Activated naive CD4-positive, alpha-beta T cell treated with anti-CD3 and anti-CD28 coated beads for 36 hours (primary cell): ENCODE measurements around the gene BABAM1. TPM values are rescaled to one million over a fixed set of nuclear protein-coding genes. Genes with fewer than 3 reads are reported as not detected.

Source experiments
- CTCF ChIA-PET: fragments of 350-600 bp; sonication (Branson Sonifier 250); formaldehyde crosslinking; loops from one replicate; lab custom pipeline; 2021; ENCODE audit warnings: antibody characterized with exemption; lab: Charles Lee
- DNase-seq: peaks from one replicate; pipeline ENCODE4 v3.0.0-alpha.2; 2020
- H3K27ac Mint-ChIP-seq: one replicate; pipeline ENCODE4 v1.8.0; 2021; ENCODE audit warnings: mild to moderate bottlenecking, mixed read lengths
- H3K27me3 Mint-ChIP-seq: one replicate; pipeline ENCODE4 v1.8.0; 2021; ENCODE audit warnings: low read depth, mixed read lengths
- H3K36me3 Mint-ChIP-seq: one replicate; pipeline ENCODE4 v1.8.0; 2021; ENCODE audit warnings: low read depth, mixed read lengths
- H3K4me1 Mint-ChIP-seq: one replicate; pipeline ENCODE4 v1.8.0; 2021; ENCODE audit warnings: low read depth, mixed read lengths
- H3K4me3 Mint-ChIP-seq: one replicate; pipeline ENCODE4 v1.8.0; 2021; ENCODE audit warnings: mild to moderate bottlenecking, moderate library complexity, mixed read lengths
- H3K9me3 Mint-ChIP-seq: one replicate; pipeline ENCODE4 v1.8.0; 2021; ENCODE audit warnings: mixed read lengths
- intact Hi-C: fragments of 100-400 bp; cut with micrococcal nuclease; formaldehyde crosslinking; loops from one replicate; pipeline ENCODE4 v1.15.1; 2023
- total RNA-seq, 2 experiments: library from RNA; stranded (reverse); gene quantifications; one replicate each; pipeline ENCODE4 v1.2.3, GENCODE V29; 2021

BABAM1 gene
- total RNA-seq, 2 experiments from 2014 or later = 108 to 109 TPM

GRCh38 chr19:17300992-17301619 lies 33.9 kb downstream of the BABAM1 start:
- Mint-ChIP-seq H3K9me3 (no peaks in the 10 kb centered on the region), H3K27me3 (no peaks in the 10 kb centered on the region), H3K4me3 (no peak overlapping the region), H3K36me3 (peaks cover 4% of the 10 kb centered on the region), H3K27ac (no peak overlapping the region), H3K4me1 (peaks cover 27% of the 10 kb centered on the region)
- CTCF ChIA-PET = interaction anchor here (1.3 kb wide), 1 partner anchor 8 kb away, joined by 3 read pairs; the partner anchor contains the start of gene DDA1
- DNase-seq = no peak
- intact Hi-C loops = loop anchor here (10.0 kb wide), 1 partner anchor 466 kb away; no protein-coding TSS in a partner anchor

GRCh38 chr19:17302391-17303166 lies 35.3 kb downstream of the BABAM1 start:
- H3K9me3 Mint-ChIP-seq = no peaks in the 10 kb centered on the region
- H3K4me1 Mint-ChIP-seq = peaks cover 33% of the 10 kb centered on the region
- peak; percentile 17 for DNase-seq
- H3K27me3 Mint-ChIP-seq = no peaks in the 10 kb centered on the region
- peak overlapping the region; percentile 64 for H3K4me3 Mint-ChIP-seq
- intact Hi-C loops = loop anchor here (10.0 kb wide), 1 partner anchor 468 kb away; no protein-coding TSS in a partner anchor
- CTCF ChIA-PET = interaction anchor here (0.6 to 2.5 kb wide), 2 partner anchors 10 to 68 kb away, joined by 3 to 10 read pairs; no protein-coding TSS in a partner anchor
- H3K27ac Mint-ChIP-seq = no peak overlapping the region
- H3K36me3 Mint-ChIP-seq = peaks cover 4% of the 10 kb centered on the region

GRCh38 chr19:17303167-17303939 lies 36.1 kb downstream of the BABAM1 start, which contains the start of gene ABHD8:
Gene ABHD8 (minus strand): TSS chr19:17303425. CDS start chr19:17301616, 1,809 bp downstream.
- peak within 1 kb of the TSS; percentile 64 for H3K4me3 Mint-ChIP-seq

GRCh38 chr19:17303940-17304267 lies 36.7 kb downstream of the BABAM1 start:
- Mint-ChIP-seq H3K36me3 (no peaks in the 10 kb centered on the region), H3K27me3 (no peaks in the 10 kb centered on the region), H3K4me1 (peaks cover 38% of the 10 kb centered on the region), H3K9me3 (no peaks in the 10 kb centered on the region), H3K27ac (no peak overlapping the region), H3K4me3 (peak overlapping the region; percentile 64)
- intact Hi-C loops = loop anchor here (10.0 kb wide), 1 partner anchor 469 kb away; no protein-coding TSS in a partner anchor
- CTCF ChIA-PET = interaction anchor here (0.9 to 2.5 kb wide), 3 partner anchors 11 to 20 kb away, joined by 3 to 10 read pairs (median 3); no protein-coding TSS in a partner anchor
- no peak for DNase-seq

More at GRCh38 chr19:17303167-17303939, 36.1 kb downstream of the BABAM1 start, which contains the start of gene ABHD8:
- no peak within 1 kb of the TSS for H3K27ac Mint-ChIP-seq
- H3K36me3 Mint-ChIP-seq = peaks cover under 1% of the 10 kb centered on the region
- DNase-seq = peak; percentile 96
- no peaks in the 10 kb centered on the region for H3K9me3 Mint-ChIP-seq
- intact Hi-C loops = loop anchor here (10.0 kb wide), 1 partner anchor 469 kb away; no protein-coding TSS in a partner anchor
- peaks cover 38% of the 10 kb centered on the region for H3K4me1 Mint-ChIP-seq
- no peaks in the 10 kb centered on the region for H3K27me3 Mint-ChIP-seq
- CTCF ChIA-PET = interaction anchor here (0.6 to 2.5 kb wide), 4 partner anchors 10 to 68 kb away, joined by 3 to 10 read pairs (median 3); no protein-coding TSS in a partner anchor

DNA sequence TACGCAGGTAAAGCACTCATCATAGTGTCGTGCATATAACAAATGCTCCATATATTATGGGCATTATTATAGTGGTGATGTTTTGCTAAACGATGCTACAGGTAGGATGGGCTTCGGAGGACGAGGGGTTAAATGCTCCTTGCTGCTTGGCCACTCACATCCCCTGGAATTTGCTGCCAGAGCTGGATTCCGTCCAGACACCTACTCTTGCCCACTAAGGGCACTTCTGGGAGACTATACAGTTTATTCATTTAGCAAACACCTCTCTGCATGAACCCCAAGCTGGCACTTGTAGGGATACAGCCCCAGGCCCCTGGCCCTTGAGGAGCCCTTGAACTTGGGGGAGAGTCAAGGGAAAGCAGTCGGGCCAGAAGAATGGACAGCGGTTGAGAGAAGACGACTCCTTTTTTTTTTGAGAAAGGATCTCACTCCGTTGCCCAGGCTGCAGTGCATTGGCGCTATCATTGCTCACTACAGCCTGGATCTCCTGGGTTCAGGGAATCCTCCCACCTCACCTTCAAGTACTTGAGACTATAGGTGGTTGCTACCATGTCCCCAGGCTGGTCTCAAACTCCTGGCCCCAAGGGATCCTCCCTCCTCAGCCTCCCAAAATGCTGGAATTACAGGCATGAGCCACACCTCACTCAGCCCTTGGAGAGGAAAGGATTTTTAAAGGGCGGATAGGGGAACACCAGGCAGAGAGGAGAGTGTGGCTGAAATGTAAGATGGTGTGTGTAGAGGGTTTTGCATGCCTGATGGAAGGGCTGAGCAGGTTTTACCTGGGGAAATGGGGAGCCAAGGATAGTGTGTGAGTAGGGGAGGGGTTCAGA lies 37.4 kb downstream of the BABAM1 start:
- peaks cover 41% of the 10 kb centered on the region for H3K4me1 Mint-ChIP-seq
- CTCF ChIA-PET = interaction anchor here (0.6 to 2.5 kb wide), 10 partner anchors 10 to 644 kb away, joined by 3 to 10 read pairs (median 6); no protein-coding TSS in a partner anchor
- no peak for DNase-seq
- intact Hi-C loops = loop anchor here (1.0 to 10.0 kb wide), 7 partner anchors 12 to 470 kb away; partner anchors contain the start of genes BABAM1, GTPBP3 and PGLS
- H3K36me3 Mint-ChIP-seq = no peaks in the 10 kb centered on the region
- H3K4me3 Mint-ChIP-seq = peak overlapping the region; percentile 89
- H3K27me3 Mint-ChIP-seq = no peaks in the 10 kb centered on the region
- H3K9me3 Mint-ChIP-seq = no peaks in the 10 kb centered on the region
- H3K27ac Mint-ChIP-seq = peak overlapping the region; percentile 88

- Mint-ChIP-seq H3K4me3 (peak overlapping the region; percentile 89), H3K27ac (peak overlapping the region; percentile 88), H3K36me3 (no peaks in the 10 kb centered on the region), H3K27me3 (no peaks in the 10 kb centered on the region), H3K9me3 (no peaks in the 10 kb centered on the region), H3K4me1 (peaks cover 42% of the 10 kb centered on the region)
- DNase-seq = no peak
- CTCF ChIA-PET = interaction anchor here (0.6 to 1.3 kb wide), 8 partner anchors 11 to 1820 kb away, joined by 3 to 7 read pairs (median 6); no protein-coding TSS in a partner anchor
- intact Hi-C loops = loop anchor here (1.0 to 10.0 kb wide), 7 partner anchors 13 to 470 kb away; partner anchors contain the start of genes BABAM1, GTPBP3 and PGLS
These were observed 37.9 kb downstream of the BABAM1 start for GRCh38 chr19:17305216-17305516.

DNA sequence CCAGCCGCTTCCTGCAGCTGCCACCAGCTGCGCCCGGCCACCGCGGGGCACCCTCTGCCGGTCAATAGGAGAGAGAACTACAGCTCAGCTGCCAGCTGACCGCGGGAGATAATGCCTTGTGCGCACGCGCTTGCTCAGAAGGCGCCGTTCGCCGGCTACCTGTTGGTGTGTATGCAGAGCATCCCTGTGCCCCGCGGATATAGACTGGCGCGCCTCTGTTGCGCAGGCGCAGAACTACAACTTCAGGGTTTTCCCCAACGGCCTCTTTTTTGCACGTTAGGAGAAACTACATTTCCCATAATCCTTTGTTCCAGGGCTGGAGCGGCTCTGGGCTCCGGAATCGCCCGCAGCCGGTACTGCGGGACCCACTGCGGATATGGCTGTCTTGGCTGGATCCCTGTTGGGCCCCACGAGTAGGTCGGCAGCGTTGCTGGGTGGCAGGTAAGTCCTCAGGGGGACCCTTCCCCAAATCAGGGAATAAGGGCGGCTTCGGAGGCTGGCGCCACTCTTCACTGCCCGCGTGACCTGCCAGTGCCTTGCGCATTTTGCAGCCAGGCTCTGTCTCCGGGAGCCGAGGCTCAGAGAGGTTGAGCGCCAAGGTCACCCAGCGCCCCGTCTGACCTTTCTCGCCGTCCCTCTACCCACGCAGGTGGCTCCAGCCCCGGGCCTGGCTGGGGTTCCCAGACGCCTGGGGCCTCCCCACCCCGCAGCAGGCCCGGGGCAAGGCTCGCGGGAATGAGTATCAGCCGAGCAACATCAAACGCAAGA lies 38.5 kb downstream of the BABAM1 start, which contains the start of gene MRPL34:
Gene MRPL34 (plus strand): TSS at position 356 of the 768 bp plus-strand sequence. CDS start 21 bp downstream, at position 377.
- Mint-ChIP-seq H3K4me3 (peak within 1 kb of the TSS; percentile 89), H3K27me3 (no peaks in the 10 kb centered on the region), H3K36me3 (no peaks in the 10 kb centered on the region), H3K9me3 (no peaks in the 10 kb centered on the region), H3K27ac (peak within 1 kb of the TSS; percentile 88), H3K4me1 (peaks cover 48% of the 10 kb centered on the region)
- CTCF ChIA-PET = interaction anchor here (0.6 to 1.3 kb wide), 9 partner anchors 12 to 1819 kb away, joined by 3 to 7 read pairs (median 6); no protein-coding TSS in a partner anchor
- intact Hi-C loops = loop anchor here (1.0 to 10.0 kb wide), 7 partner anchors 13 to 471 kb away; partner anchors contain the start of genes BABAM1, GTPBP3 and PGLS
- peak; percentile 97 for DNase-seq

GRCh38 chr19:17306285-17306714 lies 39.1 kb downstream of the BABAM1 start:
- H3K9me3 Mint-ChIP-seq = no peaks in the 10 kb centered on the region
- no peak for DNase-seq
- CTCF ChIA-PET = interaction anchor here (1.0 kb wide), 1 partner anchor 79 kb away, joined by 5 read pairs; no protein-coding TSS in a partner anchor
- peaks cover 54% of the 10 kb centered on the region for H3K4me1 Mint-ChIP-seq
- no peaks in the 10 kb centered on the region for H3K36me3 Mint-ChIP-seq
- intact Hi-C loops = loop anchor here (5.0 to 10.0 kb wide), 2 partner anchors 206 to 471 kb away; partner anchors contain the start of gene PGLS
- H3K27ac Mint-ChIP-seq = peak overlapping the region; percentile 88
- no peaks in the 10 kb centered on the region for H3K27me3 Mint-ChIP-seq
- peak overlapping the region; percentile 89 for H3K4me3 Mint-ChIP-seq

GRCh38 chr19:17307876-17308377 lies 40.7 kb downstream of the BABAM1 start:
- CTCF ChIA-PET = interaction anchor here (0.6 kb wide), 1 partner anchor 47 kb away, joined by 3 read pairs; no protein-coding TSS in a partner anchor
- H3K27ac Mint-ChIP-seq = peak overlapping the region; percentile 61
- H3K4me1 Mint-ChIP-seq = peaks cover 55% of the 10 kb centered on the region

More at GRCh38 chr19:17307876-17308377, 40.7 kb downstream of the BABAM1 start:
- H3K27me3 Mint-ChIP-seq = no peaks in the 10 kb centered on the region
- no peaks in the 10 kb centered on the region for H3K9me3 Mint-ChIP-seq
- intact Hi-C loops = loop anchor here (5.0 to 10.0 kb wide), 2 partner anchors 204 to 473 kb away; partner anchors contain the start of gene PGLS
- peak overlapping the region; percentile 27 for H3K4me3 Mint-ChIP-seq
- H3K36me3 Mint-ChIP-seq = peaks cover 5% of the 10 kb centered on the region
- no peak for DNase-seq
